Neural crest cell (in vitro differentiated cells): ENCODE results near the gene TP63. TPM values are rescaled to one million over a fixed set of nuclear protein-coding genes. Genes with fewer than 3 reads are reported as not detected.

ENCODE experiments used
- DNase-seq: peaks from one replicate; pipeline ENCODE4 v3.0.0; 2021; ENCODE audit warnings: low read depth, mixed read lengths, low spot score
- H3K27ac Mint-ChIP-seq: one replicate; pipeline ENCODE4 v1.8.0; 2021; ENCODE audit warnings: mild to moderate bottlenecking, mixed read lengths; ENCODE audit not compliant: unreplicated experiment
- H3K27me3 Mint-ChIP-seq: 2 replicates; pipeline ENCODE4 v1.8.0; 2021; ENCODE audit warnings: low read depth, mild to moderate bottlenecking, mixed read lengths
- H3K36me3 Mint-ChIP-seq: 2 replicates; pipeline ENCODE4 v1.8.0; 2021; ENCODE audit warnings: low read depth, mild to moderate bottlenecking, mixed read lengths
- H3K4me1 Mint-ChIP-seq: 2 replicates; pipeline ENCODE4 v1.8.0; 2021; ENCODE audit warnings: mixed read lengths
- H3K4me3 Mint-ChIP-seq: one replicate; pipeline ENCODE4 v1.8.0; 2021; ENCODE audit warnings: mild to moderate bottlenecking, mixed read lengths
- H3K9me3 Mint-ChIP-seq: 2 replicates; pipeline ENCODE4 v1.8.0; 2021; ENCODE audit warnings: mixed read lengths
- CTCF ChIP-seq: fragments of 200-600 bp; sonication (generic); conservative IDR thresholded peaks from 2 replicates; pipeline ENCODE4 v1.5.0; 2021; ENCODE audit warnings: antibody characterized with exemption, mild to moderate bottlenecking
- total RNA-seq: library from RNA; stranded (reverse); gene quantifications from 2 replicates; pipeline ENCODE4 v1.2.1, GENCODE V29; 2021

Gene TP63
- total RNA-seq, 1 donor from 2014 or later = 0.21 TPM

- no peaks in the 10 kb centered on the region for H3K4me1 Mint-ChIP-seq
- TF ChIP-seq CTCF = no peak
- no peaks in the 10 kb centered on the region for H3K27me3 Mint-ChIP-seq
- DNase-seq = no peak
- no peak overlapping the region for H3K27ac Mint-ChIP-seq
- H3K9me3 Mint-ChIP-seq = peaks cover 5% of the 10 kb centered on the region
- no peaks in the 10 kb centered on the region for H3K36me3 Mint-ChIP-seq
- H3K4me3 Mint-ChIP-seq = no peak overlapping the region
Observed at GRCh38 chr3:189754356-189754755, 123.2 kb downstream of the TP63 start.

- DNase-seq = no peak
- H3K27me3 Mint-ChIP-seq = no peaks in the 10 kb centered on the region
- no peak for TF ChIP-seq CTCF
- peaks cover 4% of the 10 kb centered on the region for H3K36me3 Mint-ChIP-seq
- H3K9me3 Mint-ChIP-seq = peaks cover 9% of the 10 kb centered on the region
- no peaks in the 10 kb centered on the region for H3K4me1 Mint-ChIP-seq
- no peak overlapping the region for H3K27ac Mint-ChIP-seq
- no peak overlapping the region for H3K4me3 Mint-ChIP-seq
Observed at GRCh38 chr3:189756582-189757078, 125.4 kb downstream of the TP63 start.

- Mint-ChIP-seq H3K36me3 (peaks cover 4% of the 10 kb centered on the region), H3K4me3 (no peak overlapping the region), H3K9me3 (peaks cover 12% of the 10 kb centered on the region), H3K4me1 (no peaks in the 10 kb centered on the region), H3K27me3 (no peaks in the 10 kb centered on the region), H3K27ac (no peak overlapping the region)
- no peak for DNase-seq
- TF ChIP-seq CTCF = no peak
Observed at GRCh38 chr3:189758186-189758585, 127.0 kb downstream of the TP63 start.

GRCh38 chr3:189766416-189766815 is 135.2 kb downstream of the TP63 start:
- DNase-seq = no peak
- Mint-ChIP-seq H3K27me3 (peaks cover 3% of the 10 kb centered on the region), H3K9me3 (peaks cover 5% of the 10 kb centered on the region), H3K27ac (no peak overlapping the region), H3K36me3 (peaks cover 2% of the 10 kb centered on the region), H3K4me1 (no peaks in the 10 kb centered on the region), H3K4me3 (no peak overlapping the region)
- no peak for TF ChIP-seq CTCF

GRCh38 chr3:189771842-189772450 is 140.8 kb downstream of the TP63 start:
- Mint-ChIP-seq H3K27me3 (peaks cover 19% of the 10 kb centered on the region), H3K4me1 (peaks cover 10% of the 10 kb centered on the region), H3K4me3 (no peak overlapping the region), H3K9me3 (no peaks in the 10 kb centered on the region), H3K36me3 (no peaks in the 10 kb centered on the region), H3K27ac (no peak overlapping the region)
- TF ChIP-seq CTCF = no peak
- no peak for DNase-seq
